Brain microvascular endothelial cell (primary cell): ENCODE results near the gene PTPRM.

Experiments
- DNase-seq: peaks from one replicate; pipeline ENCODE4 v3.0.0-alpha.2; 2020
- H3K27ac ChIP-seq: fragments of 250-450 bp; sonication (Bioruptor Pico); 2 replicates; pipeline ENCODE4 v1.5.1; 2020; ENCODE audit warnings: mild to moderate bottlenecking, moderate library complexity
- H3K27me3 ChIP-seq: fragments of 250-450 bp; sonication (Bioruptor Pico); replicated peaks from 2 replicates; pipeline ENCODE4 v1.5.1; 2020; ENCODE audit warnings: mild to moderate bottlenecking
- H3K36me3 ChIP-seq: fragments of 250-450 bp; sonication (Bioruptor Pico); replicated peaks from 2 replicates; pipeline ENCODE4 v1.5.1; 2020; ENCODE audit warnings: mild to moderate bottlenecking
- H3K4me3 ChIP-seq: 2 replicates; pipeline ENCODE4 v1.5.1; 2011; ENCODE audit warnings: low read depth, mild to moderate bottlenecking, control low read depth, low read length, moderate library complexity
- CTCF ChIP-seq: IDR thresholded peaks from 2 replicates; pipeline ENCODE4 v1.5.1; 2011; ENCODE audit warnings: low read depth, mild to moderate bottlenecking, moderate library complexity, low read length, control low read depth, inconsistent platforms; ENCODE audit errors: missing control alignments
- in situ Hi-C: cut with HindIII; loops from 2 replicates; pipeline ENCODE4 v1.10.0; 2017; ENCODE audit warnings: low sequenced_read_pairs, low pct_ligation_motif_present

PTPRM gene

GRCh38 chr18:7856733-7857132, 289.6 kb downstream of the PTPRM start:
- Histone ChIP-seq H3K36me3 (no peaks in the 10 kb centered on the region), H3K27ac (peak overlapping the region; percentile 14), H3K4me3 (no peak overlapping the region), H3K27me3 (no peaks in the 10 kb centered on the region)
- in situ Hi-C loops: no loop called here
- TF ChIP-seq CTCF: no peak
- DNase-seq: peak; percentile 73

GRCh38 chr18:7857562-7857961, 290.4 kb downstream of the PTPRM start:
- H3K27me3 ChIP-seq: no peaks in the 10 kb centered on the region
- in situ Hi-C loops: no loop called here
- TF ChIP-seq CTCF: no peak
- no peaks in the 10 kb centered on the region for H3K36me3 ChIP-seq
- no peak overlapping the region for H3K27ac ChIP-seq
- DNase-seq: no peak
- H3K4me3 ChIP-seq: no peak overlapping the region

GRCh38 chr18:7859122-7859521, 292.0 kb downstream of the PTPRM start:
- in situ Hi-C loops: no loop called here
- no peak overlapping the region for H3K27ac ChIP-seq
- DNase-seq: no peak

GRCh38 chr18:7870266-7870665, 303.1 kb downstream of the PTPRM start:
- Histone ChIP-seq H3K4me3 (no peak overlapping the region), H3K27ac (no peak overlapping the region), H3K36me3 (no peaks in the 10 kb centered on the region), H3K27me3 (no peaks in the 10 kb centered on the region)
- DNase-seq: no peak
- no peak for TF ChIP-seq CTCF
- in situ Hi-C loops: no loop called here

More at GRCh38 chr18:7859122-7859521, 292.0 kb downstream of the PTPRM start:
- no peak for TF ChIP-seq CTCF
- no peaks in the 10 kb centered on the region for H3K36me3 ChIP-seq
- no peak overlapping the region for H3K4me3 ChIP-seq
- no peaks in the 10 kb centered on the region for H3K27me3 ChIP-seq

GRCh38 chr18:7870855-7871254, 303.7 kb downstream of the PTPRM start:
- in situ Hi-C loops: no loop called here
- TF ChIP-seq CTCF: no peak
- DNase-seq: no peak
- Histone ChIP-seq H3K27me3 (no peaks in the 10 kb centered on the region), H3K36me3 (no peaks in the 10 kb centered on the region), H3K27ac (no peak overlapping the region), H3K4me3 (no peak overlapping the region)
